PC-3 (cell line): ENCODE data around the gene GAA.

Source experiments
- CTCF ChIP-seq: fragments of 300-600 bp; sonication (generic); conservative IDR thresholded peaks from 2 replicates; pipeline ENCODE4 v1.5.1; 2017; ENCODE audit warnings: antibody characterized with exemption, low read depth, mild to moderate bottlenecking, low read length
- EZH2 ChIP-seq: fragments of 300-600 bp; sonication (generic); IDR thresholded peaks from one replicate; pipeline ENCODE4 v1.6.1; 2017; ENCODE audit warnings: antibody characterized with exemption, mild to moderate bottlenecking, low read length; ENCODE audit not compliant: unreplicated experiment

- TF ChIP-seq CTCF, result no peak
- no peak for TF ChIP-seq EZH2
Observed at GRCh38 chr17:80067393-80067986, 33.9 kb upstream of the GAA start.
